C4-2B (cell line): ENCODE results near the gene APLF.

Experiments
- CTCF ChIP-seq: fragments of 450-650 bp; conservative IDR thresholded peaks from 2 replicates; pipeline ENCODE4 v1.5.1; 2017; ENCODE audit warnings: mild to moderate bottlenecking
- ZFX ChIP-seq: fragments of 450-650 bp; IDR thresholded peaks from 2 replicates; pipeline ENCODE4 v1.6.1; 2017

- no peak for TF ChIP-seq CTCF
- TF ChIP-seq ZFX = no peak
These were observed 140.5 kb downstream of the APLF start for GRCh38 chr2:68607837-68608236.
